ENCODE results near the gene KNDC1. TPM values are rescaled to one million over a fixed set of nuclear protein-coding genes. Genes with fewer than 3 reads are reported as not detected.

The KNDC1 gene
- total RNA-seq, 1 donor from 2014 or later: not detected

GRCh38 chr10:133270204-133270603 lies 110.2 kb downstream of the KNDC1 start:
- DNase-seq (no peak), ATAC-seq (ENCODE audit: poor library complexity) (no peak)
- intact Hi-C loops (cut with DNase I): no loop called here

DNA sequence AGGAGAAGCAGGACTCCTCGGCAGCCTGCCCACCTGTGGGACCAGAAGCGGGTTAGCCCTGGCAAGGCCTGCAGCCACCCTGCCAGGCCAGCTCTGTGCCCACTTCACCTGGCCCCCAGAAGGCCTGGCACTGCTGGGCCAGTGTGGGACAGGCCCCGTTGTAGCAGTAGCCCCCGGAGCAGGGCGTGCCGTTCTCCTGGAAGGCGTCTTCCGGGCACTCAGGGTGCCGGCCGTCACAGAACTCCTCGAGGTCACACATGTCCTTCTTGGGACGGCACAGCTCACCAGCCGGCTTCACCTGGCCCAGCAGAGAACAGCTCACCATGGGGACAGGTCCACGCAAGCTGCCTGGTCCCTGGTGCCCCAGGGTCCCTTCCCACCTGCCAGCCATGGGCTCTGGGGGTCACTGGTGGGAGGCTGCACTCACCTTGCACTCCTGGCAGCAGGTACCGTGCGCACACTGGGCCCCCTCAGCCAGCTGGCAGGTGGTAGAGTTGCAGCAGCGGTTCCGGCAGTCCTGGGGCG lies 110.8 kb downstream of the KNDC1 start:
- ATAC-seq (ENCODE audit: poor library complexity): no peak
- DNase-seq: no peak
- intact Hi-C loops (cut with DNase I): no loop called here

GRCh38 chr10:133271521-133272300 lies 111.7 kb downstream of the KNDC1 start:
- DNase-seq (no peak), ATAC-seq (ENCODE audit: poor library complexity) (no peak)
- intact Hi-C loops (cut with DNase I): no loop called here

DNA sequence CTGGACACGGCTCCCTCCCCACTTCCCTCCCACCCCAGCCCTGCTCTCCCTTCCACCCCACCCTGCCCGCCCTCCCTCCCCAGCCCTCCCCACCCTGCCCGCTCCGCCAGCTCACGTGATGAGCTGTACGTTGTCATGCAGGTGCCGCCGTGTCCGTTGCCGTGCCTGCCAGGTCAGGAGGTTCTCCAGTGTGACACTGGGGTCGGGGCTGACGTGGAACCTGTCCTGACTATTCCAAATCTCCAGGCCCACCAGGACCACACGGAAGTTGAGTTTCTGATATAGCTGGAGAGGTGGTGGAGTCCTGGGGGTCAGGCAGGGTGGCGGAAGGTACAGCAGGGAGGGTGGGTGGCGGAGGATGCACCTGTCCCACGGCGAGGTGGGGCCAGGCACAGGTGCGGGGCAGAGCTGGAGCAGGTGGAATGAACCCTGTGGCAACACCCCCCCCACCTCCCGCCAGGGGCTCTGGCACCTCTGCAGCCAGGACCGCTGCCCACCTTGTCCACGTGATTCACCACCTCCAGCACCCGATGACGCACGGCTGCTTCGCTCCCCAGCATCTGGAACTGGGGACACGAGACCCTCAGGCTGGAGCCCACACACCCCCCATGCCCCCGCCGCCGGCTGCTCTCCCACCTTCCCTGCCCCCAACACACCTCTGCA lies 112.4 kb downstream of the KNDC1 start:
- no peak for DNase-seq
- ATAC-seq (ENCODE audit: poor library complexity): no peak
- intact Hi-C loops (cut with DNase I): no loop called here

- intact Hi-C loops (cut with DNase I): no loop called here
Observed at GRCh38 chr10:133272964-133273420, 113.0 kb downstream of the KNDC1 start.

GRCh38 chr10:133273534-133274143 lies 113.6 kb downstream of the KNDC1 start:
- no peak for ATAC-seq (ENCODE audit: poor library complexity)
- no peak for DNase-seq
- intact Hi-C loops (cut with DNase I): no loop called here

More at GRCh38 chr10:133272964-133273420, 113.0 kb downstream of the KNDC1 start:
- ATAC-seq (ENCODE audit: poor library complexity): no peak
- DNase-seq: no peak

- DNase-seq: no peak
- intact Hi-C loops (cut with DNase I): no loop called here
- ATAC-seq (ENCODE audit: poor library complexity): no peak
Observed at GRCh38 chr10:133274751-133275683, 115.0 kb downstream of the KNDC1 start.

DNA sequence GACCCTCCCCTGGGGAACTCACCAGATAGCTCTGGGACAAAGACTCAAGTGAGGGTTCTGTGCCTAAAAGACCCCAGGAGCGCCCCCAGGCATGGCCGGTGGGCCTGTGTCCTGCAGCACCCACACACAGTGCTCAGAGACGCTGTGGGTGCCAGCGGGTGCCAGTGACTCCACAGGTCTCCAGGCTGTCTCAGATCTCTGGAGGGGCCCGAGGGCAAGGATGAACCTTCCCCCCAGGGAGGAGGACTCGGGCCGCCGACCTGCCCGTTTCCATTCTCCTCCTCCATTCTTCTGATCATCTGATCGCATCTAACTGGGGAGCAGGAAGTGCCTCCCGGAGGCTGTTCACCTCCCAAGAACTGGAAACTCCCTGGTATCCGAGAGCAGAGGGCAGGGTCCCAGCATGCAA lies 115.7 kb downstream of the KNDC1 start:
- DNase-seq (no peak), ATAC-seq (ENCODE audit: poor library complexity) (no peak)
- intact Hi-C loops (cut with DNase I): no loop called here

Small RNAs within 50 kb of the gene (microRNA-seq; reads per million reads assigned to microRNA genes)
- gene MIR202: 2.3 reads per million

Other genes with a start within 250 kb of the KNDC1 start
- 1.9 TPM for gene CFAP46, start 217.6 kb upstream of the KNDC1 start, total RNA-seq
- not detected for gene ADGRA1, start 72.3 kb upstream of the KNDC1 start, total RNA-seq
- not detected for gene UTF1, start 70.0 kb downstream of the KNDC1 start, total RNA-seq
- gene VENTX, start 77.6 kb downstream of the KNDC1 start, total RNA-seq: 0.43 TPM
- gene ADAM8, start 116.6 kb downstream of the KNDC1 start, total RNA-seq: 2.5 TPM
- 38.5 TPM for gene TUBGCP2, start 148.7 kb downstream of the KNDC1 start, total RNA-seq
- gene ZNF511, start 148.7 kb downstream of the KNDC1 start, total RNA-seq: 44.8 TPM
- gene CALY, start 176.7 kb downstream of the KNDC1 start, total RNA-seq: not detected
- not detected for gene PRAP1, start 187.2 kb downstream of the KNDC1 start, total RNA-seq
- gene FUOM, start 197.8 kb downstream of the KNDC1 start, total RNA-seq: 7.4 TPM
- 239 TPM for gene ECHS1, start 213.1 kb downstream of the KNDC1 start, total RNA-seq
- gene PAOX, start 219.0 kb downstream of the KNDC1 start, total RNA-seq: 3.4 TPM
- 14.7 TPM for gene MTG1, start 233.9 kb downstream of the KNDC1 start, total RNA-seq

All from Right ventricle myocardium superior (tissue), 1 donor.